HG02798 (cell line): ENCODE measurements around the gene ZNF169.
"Not testable (repeated sequence)": the region's sequence is repeated elsewhere in the genome, so short reads cannot be mapped to it uniquely, and the experiment has no call there.

Experiments
- ATAC-seq: cut with Tn5 transposase; IDR thresholded peaks from one replicate; pipeline ENCODE4 v1.9.1; 2021; ENCODE audit warnings: mild to moderate bottlenecking; ENCODE audit not compliant: unreplicated experiment, poor library complexity

ZNF169 gene

GRCh38 chr9:94339657-94340056, 80.6 kb downstream of the ZNF169 start:
- not testable (repeated sequence) for ATAC-seq

GRCh38 chr9:94340750-94341149, 81.7 kb downstream of the ZNF169 start:
- ATAC-seq, result not testable (repeated sequence)

GRCh38 chr9:94341703-94342102, 82.6 kb downstream of the ZNF169 start:
- ATAC-seq, result not testable (repeated sequence)

GRCh38 chr9:94347451-94347850, 88.4 kb downstream of the ZNF169 start:
- ATAC-seq, result not testable (repeated sequence)

GRCh38 chr9:94348754-94349153, 89.7 kb downstream of the ZNF169 start:
- not testable (repeated sequence) for ATAC-seq
